SIG-M5 (cell line): ENCODE results near the gene RNF13.
"Not testable (repeated sequence)": the region's sequence is repeated elsewhere in the genome, so short reads cannot be mapped to it uniquely, and the experiment has no call there.

Experiments
- DNase-seq: peaks from one replicate; lab custom pipeline; 2025; lab: John Stamatoyannopoulos, UW

The RNF13 gene

DNA sequence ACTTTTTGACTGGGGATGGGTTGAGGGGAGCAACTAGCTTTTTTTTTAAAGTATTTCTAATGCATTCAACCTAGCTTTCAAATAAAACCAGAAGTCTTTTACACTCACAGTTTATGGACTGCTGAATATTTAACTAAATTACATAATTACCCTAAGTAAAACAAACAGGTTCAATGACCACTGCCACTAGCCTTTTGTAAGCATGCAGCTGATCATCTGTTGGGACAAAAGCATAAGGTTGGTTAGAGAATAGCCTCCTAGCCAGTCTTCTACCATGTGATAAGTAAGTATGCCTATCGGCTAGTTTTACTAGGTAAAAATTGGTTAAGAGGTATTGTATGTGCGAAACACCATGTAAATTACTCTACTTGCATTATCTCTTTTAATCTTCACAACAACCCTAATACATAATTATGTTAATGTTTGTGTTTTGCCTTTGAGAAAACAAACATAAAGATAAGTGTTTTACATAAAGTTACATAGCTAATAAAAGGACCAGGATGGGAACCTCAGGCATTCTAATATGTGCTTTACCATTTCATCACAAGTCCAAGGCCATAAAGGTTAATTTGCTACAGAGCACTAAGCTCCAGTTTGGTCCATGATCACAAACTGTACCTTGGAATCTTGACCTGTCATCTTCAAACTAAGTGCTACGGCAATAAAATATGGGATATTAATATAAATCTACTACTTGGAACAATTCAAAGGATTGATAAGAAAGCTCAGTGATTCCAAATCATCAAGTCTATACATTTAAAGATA is 144.5 kb downstream of the RNF13 start:
- no peak for DNase-seq

DNA sequence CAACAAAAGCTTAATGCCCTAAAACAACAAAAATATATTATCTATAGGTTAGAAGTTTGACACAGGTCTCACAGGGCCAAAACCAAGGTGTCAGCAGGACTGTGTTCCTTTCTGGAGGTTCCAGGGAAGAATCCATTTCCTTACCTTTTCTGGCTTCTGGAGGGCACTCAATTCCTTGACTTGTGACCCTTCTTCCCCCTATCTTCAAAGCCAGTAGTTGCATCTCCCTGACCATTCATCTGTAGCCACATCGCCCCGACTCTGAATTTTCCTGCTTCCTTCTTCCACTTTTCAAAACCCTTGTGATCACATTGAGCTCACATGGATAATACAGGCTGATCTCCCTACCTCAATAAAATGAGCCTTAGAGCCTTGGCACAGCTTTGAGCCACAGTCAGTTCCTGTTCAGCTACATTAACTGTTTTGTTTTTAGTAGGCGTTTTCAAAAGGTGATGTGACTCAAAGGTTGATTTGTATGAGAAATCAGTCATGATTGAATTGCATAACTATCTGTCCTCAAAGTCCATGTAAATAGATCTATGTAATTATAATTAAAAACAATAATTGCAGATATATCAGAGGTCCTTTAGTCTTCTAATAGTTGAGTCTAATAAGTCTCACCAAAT is 145.3 kb downstream of the RNF13 start:
- DNase-seq: no peak

DNA sequence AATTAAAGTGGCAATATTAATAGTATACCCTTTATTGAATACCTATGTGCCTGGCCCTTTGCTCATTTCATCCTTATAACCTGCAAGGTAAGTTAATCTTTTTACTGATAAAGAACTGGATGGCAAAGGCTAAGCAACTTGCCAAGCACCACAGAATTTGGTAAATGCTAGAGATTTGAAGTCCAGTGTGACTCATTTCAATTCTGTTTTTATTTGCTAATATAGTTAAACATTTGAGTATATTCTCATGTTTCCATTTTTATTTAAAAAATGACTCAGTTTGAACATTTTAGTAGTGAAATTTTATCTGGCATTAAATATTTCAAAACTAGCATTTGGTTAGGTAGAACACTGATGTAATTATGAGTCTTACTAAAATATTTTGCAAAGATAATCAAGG is 146.4 kb downstream of the RNF13 start:
- DNase-seq: no peak

DNA sequence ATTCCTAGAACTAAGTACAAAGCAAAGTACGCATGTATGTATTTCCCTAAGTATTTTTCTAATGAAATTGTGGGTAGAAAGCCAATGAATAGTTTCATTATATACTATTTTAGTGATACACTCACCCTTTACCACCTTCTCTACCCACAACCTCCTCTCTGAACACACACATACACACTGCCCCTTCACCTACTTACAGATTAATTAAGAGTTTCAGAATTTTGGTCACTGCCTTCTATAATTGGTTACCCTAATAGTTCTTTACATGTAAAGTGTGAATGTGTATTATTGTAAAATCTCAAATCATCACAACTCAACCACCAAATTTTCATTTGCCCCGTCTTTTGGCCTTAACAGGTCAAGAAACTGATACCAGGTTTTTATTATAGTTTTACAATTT is 150.5 kb downstream of the RNF13 start:
- no peak for DNase-seq

DNA sequence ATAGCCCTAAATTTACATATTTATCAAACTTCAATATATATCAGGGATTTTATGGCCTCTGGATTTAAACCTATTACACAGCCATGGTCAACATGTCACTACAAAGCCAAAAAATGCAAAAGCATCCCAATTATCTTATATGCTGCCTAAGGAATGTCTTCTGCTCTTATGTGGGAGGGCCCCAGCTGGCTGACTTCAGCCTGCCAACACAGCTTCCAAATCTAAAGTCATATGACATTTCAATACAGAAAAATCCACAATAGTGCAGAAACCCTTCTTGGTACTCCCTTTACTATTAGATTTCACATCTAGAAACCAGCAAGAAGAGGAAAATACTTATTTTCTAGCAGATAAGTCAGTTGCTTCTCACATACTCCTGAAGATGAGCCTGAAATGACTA is 151.3 kb downstream of the RNF13 start:
- no peak for DNase-seq

DNA sequence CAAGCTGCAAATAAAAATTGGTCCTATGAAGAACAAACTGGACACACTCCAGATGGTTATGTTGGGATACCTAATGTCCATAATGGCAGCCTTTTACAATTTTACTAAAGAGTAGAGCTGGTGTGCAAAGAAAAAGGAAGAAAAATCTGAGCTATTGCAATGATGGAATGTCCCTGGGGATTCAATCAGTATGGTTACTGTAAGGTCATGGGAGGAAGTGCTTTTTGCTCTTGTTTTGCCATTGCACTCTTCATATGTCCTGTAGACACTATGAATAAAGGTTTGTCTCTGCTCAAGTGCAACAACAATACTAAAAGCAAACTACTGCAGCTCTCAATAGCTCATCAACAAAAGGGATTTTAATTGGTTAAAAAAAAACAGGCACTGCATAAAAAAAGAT is 152.3 kb downstream of the RNF13 start:
- DNase-seq: no peak

DNA sequence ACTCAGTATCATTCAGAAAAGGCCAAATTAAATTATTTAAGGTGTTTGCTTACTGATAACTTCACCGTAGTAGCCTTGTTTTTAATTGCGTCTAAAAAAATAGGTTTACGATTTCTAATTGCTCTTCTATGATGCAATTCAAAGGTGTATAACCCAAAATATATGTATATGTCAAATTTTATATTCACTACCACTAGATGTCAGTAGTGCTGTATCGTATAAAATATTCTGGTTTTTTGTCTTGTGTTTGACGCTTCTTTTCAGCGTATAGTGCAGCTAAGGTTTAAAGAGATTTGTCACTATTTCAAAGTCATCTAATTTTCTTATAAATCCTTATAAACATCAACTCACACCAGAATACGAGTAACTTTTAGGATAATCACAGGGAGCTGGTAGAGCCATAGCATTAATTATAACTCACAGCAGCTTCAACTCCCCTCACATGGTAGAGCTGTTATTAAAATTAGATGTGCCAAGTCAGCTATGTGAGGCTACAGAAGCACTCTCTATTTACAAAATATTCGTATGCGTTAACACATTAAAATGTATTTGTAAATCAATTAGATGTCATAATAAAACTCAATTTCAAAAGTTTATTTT is 154.2 kb downstream of the RNF13 start:
- no peak for DNase-seq

DNA sequence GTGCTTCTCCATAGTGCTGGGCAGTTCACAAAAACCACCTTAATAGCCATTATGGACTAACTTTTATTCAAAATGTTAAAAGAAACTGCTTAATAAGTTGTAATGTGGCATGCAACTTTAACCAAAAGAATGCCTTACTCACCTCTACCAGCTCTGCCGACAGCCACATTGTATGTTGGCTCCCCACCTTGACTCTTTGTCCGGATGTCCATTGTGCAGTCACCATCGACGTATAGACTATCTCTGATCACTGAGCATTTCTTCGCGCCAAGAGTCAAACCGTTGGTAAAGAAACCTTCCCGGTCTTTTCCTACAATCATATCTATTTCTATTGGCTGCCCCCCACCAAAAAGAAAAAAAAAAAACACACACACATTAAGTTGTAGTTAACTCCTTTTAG is 155.2 kb downstream of the RNF13 start:
- DNase-seq: no peak

DNA sequence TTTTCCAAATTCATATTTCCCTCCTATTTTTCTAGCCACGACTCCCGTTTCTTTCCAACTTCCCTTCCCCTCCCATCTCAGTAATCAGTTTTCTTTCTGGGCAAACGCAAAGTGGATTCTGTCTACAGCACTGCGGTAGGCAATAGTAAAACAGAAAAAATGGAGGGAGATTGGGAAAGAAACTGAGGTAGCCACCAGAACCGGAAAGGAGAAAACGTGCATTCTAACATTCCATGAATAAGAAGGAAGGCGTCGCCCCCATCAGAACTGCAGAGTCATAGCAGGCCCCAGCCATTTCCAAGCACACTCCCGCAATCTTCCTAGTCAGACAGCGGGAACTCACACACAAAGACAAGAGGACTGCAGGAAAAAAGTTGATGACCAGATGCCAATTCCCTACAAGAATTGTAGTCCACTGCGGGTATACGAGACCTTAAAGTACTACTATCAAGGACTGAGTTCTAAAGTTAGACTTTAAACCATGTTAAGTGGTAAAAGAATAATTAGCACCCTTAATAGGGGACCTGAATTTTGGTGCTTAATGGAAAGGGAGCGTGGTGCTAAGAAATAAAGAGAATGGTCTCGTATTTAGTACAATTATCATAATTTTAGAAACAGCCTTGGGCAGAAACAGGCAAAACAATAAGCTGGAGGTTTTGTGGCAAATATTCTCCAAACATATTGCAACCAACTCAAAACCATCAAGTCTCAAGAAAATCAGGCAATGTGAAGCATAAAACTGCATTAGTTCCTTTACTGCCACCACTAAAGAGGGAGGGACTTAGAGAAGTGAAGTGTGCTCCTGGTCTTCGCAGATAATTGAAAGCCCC is 156.3 kb downstream of the RNF13 start:
- DNase-seq: no peak

DNA sequence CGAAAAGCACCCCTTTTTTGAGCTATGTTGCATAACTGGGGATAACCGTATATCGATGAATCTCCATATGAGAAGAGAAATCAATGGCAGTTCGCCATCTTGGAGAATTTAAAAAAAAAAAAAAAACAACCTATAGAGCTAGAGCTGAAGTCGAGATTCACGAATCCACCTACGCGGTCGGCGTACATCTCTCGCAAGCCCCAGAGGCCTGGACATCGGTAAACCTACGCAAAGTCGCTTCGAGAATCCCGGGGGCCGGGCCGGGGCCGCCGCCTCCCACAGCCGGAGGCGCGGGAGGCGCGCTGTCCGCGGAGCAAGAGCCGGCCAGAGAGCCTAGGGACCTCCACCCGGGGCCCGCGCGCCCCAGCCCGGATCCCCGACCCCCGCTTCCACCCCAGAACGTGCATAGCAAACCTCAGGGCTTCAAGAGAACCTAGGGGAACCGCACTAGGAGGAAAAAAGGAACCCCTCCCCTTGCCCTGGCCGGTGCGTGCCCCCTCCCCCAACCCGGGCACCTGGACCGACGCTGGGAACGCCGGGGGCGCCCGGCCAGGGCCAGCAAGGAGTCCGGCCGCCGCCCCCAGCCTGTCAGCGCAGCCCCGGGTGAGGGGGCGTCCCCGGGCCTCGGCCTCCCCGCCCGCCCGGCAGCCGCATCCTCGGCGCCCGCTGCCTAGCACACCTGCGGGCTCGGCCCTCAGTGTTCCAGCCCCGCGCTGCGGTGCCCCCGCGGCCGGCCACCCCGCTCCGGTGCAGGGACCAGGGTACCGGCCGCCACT is 157.1 kb downstream of the RNF13 start:
- no peak for DNase-seq

DNA sequence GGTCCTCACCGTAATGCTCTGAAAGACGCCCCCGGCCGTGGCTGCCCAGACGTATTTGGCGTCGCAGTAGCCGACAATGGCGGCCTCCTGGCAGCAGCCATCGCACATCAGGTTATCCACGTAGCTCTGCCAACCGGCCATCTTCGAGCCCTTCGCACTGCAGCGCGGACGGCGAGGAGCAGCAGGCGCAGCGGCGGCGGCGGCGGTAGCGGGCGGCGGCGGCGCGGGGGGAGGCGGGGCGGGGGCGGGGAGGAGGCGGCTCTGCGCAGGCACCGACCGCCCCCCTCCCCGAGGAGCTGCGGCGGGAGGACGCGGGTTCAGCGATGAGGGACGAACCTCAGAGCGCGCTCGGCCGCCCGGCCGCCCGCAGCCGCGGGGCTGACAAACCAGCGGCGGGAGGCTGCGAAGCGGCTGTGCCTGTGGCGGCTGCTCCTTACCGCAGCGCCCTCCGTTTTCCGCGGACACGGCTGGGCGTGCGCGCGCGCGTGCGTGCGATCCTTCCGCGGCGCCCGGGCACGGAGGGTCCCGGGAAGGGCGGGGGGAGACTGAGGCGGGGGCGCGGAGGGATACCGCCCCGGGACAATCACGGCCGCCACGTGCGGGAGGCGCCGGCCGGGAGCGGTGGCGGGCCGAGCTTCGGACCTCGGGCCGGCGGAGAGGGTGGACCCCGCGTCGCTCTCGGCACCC is 157.8 kb downstream of the RNF13 start, which contains the start of gene PFN2:
Gene PFN2, minus strand, starts transcription at position 180 of the 687 bp plus-strand sequence. Its CDS starts 39 bp downstream, at position 141.
- DNase-seq: no peak

DNA sequence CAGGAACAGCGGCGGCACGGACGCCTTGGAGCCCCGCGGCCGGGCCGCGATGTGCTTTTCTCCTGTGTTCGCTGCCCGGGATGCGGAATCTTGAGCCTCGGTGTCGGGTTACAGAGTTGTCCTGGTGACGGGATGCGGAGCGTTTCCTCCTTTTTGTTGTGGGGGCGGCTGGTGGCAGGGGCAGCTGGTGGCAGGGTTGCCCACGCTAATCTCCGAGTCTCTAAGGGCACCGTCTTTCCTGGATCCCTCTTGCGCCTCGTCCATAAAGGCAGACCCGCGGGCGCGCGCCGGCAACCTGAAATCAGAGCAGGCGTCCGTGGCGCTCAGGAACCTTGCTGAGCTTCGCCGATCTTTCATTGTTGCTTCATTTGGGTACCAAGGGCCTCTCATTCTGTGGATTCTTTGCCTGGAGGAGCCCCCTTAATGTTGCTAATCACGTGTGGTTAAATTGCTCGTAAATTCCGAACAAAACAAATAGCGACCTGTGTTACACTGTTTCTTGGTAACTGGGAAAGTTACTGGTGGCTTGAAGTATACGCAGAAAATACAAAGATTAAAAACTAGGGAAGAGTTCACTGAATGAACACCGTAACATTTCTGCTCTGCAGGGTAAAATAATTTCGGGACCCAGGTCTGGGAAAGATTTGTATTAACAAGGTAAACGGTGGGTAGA is 158.5 kb downstream of the RNF13 start:
- DNase-seq: no peak

DNA sequence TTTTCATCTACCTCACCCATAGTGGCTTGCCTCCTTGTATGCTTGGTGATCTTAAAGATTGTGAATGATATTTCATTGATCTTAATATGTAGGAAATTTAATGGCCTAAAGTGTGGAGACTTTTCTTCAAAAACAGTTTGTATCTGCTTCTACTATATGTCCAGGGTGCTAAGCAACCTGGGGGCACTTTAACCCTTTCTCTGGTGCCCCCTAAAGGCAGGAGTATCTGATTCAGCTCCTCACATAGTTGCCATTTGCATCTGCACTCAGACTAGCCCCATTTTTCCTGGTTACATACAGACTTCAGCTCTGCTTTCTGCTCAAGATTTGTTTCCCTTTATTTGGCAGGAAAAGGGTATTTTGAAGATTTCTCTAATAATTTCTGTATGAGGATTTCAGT is 162.9 kb downstream of the RNF13 start:
- DNase-seq: no peak

DNA sequence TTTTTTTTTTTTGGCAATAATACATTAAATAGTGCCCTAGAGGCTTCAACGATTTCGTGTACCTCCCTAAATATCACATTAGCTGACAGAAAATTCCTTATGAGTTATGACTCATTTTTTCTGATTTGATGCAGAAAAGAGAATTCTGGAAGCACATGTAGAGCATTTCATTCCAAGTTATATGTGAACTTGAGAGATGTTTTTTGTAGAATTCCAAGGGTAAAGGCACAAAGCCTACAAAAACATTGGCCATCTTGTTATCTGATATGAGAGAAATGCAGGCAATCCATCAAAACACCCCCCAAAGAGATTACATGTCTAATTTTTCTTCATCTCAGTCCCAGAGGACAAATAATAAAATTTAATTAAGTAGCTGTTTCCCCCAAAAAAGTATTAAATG is 164.4 kb downstream of the RNF13 start:
- no peak for DNase-seq

DNA sequence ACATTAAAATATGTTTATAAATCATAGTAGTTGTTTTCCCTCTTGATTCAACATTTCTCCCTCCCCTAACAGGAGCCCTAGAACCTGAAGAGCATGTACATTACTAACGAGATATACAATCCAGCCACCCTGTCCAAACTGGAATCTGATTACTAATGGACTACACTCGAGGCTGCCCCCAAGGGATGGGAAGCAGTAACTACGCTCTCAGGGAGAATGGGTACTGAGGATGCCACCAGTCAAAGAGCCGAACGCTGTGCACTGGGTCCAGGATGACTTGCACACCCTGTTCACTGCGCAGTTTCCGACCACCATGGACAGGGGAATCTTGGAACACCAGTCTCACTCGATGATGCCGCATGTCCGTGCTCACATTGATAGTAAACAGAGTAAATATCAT is 169.0 kb downstream of the RNF13 start:
- DNase-seq: not testable (repeated sequence)

DNA sequence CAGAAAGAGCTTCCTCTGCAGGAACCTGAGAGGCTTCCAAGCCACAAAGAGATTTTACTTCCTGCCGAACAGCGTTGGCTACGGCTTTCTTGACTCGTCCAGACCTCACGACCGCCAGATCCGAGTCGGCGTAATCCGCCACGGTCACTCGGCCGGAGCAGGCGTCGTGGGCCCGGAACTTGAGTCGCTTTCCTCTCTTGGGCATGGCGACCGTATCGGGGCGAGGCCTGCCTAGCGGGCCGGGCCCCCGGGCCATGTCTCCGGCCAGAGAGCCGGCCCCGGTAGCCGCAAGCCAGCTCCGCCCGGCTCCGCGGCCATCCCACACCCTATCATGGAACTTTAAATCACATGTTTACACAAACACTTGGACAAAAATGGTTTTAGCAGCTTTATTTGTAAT is 170.0 kb downstream of the RNF13 start:
- not testable (repeated sequence) for DNase-seq

DNA sequence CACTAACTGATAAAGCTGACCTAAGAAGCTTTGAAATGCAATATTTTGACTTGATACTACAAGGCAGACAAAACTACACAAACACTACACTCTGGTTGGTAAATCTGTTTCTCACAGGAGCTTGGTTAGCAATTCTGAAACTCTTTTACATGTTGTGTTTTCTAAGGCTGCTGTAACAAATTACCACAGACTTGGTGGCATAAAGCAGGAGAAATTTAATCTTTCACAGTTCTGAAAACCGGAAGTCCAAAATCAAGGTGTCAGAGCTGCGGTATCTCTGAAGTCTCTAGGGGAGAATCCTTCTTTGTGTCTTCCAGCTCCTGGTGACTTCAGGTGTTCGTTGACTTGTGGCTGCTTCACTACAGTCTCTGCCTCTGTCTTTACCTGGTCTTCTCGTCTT is 170.6 kb downstream of the RNF13 start:
- DNase-seq: no peak

DNA sequence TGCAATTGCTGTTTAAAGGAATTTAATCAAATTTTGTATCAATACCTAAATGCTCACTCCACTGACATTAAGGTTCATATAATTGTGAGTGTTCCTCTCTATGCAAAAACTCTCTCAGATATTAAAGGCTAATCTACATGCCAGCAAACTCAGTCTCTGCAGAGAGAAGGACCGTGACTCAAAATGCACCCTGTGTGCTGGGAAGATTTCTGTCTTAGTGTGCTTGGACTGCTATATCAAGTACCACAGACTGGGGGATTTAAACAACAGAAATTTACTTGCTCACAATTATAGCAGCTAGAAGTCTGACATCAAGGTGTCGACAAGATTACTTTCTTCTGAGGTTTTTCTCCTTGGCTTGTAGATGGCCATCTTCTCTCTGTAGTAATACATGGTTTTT is 176.3 kb downstream of the RNF13 start:
- DNase-seq: no peak

DNA sequence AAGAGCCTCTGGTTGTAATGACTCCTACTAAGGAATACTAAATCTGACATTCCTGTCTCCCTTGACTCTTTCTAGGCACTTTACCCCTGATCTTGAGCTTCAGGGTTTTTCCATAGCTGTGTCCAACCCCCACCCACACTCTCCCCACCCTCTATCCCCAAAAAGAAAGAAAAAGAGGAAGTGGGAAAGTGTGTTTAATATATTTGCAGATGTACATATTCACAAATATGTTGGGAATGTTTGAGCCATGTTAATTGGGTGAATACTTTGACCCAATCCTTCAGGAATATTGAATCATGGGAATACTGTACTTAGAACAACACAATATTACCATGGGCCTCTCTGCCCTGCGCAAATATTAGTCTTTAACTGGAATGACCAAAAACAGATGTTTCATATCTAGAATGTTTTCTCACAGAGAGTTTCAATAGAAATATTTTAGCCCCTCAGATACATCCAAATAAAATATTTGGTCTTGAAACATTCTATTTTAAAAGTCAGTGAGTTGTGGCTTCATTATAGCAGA is 177.5 kb downstream of the RNF13 start:
- no peak for DNase-seq

DNA sequence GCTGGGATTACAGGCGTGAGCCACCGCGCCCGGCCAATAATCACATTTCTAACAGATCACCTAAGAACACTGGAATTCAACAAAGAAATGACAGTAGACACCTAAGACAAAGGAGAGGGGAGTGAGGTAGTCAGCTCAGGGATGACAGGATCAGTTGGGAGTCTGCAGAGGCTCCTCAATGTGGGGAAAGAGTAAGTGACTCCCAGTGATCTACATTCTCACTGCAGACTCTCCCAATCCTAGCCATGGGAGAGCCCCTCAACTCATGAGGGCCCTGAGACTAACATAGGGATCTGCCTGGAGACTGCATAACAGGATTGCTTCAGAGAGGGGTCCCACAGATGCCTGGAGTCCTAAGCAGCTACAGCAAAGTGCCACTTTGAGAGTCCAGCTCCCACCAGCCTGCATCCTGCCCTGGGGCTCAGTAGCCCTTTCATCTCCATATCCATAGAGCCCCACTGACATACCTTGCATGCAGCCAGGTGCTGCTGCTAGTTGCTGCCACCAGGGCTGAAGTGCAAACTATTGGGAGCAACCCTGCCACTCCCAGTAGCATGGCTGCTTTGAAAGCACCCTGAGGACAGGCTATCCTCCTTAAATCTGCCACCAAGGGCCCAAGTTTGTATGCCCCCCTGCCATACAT is 179.5 kb downstream of the RNF13 start:
- no peak for DNase-seq
